K562 (cell line): ENCODE results near the gene C4orf17. TPM values are rescaled to one million over a fixed set of nuclear protein-coding genes. Genes with fewer than 3 reads are reported as not detected.
A peak's percentile ranks its signal among the peaks of the same experiment; 100 is the strongest.

ENCODE experiments used
- ATAC-seq: fragments of 200-7000 bp; cut with Tn5 transposase; 3 replicates; pipeline ENCODE4 v1.9.1; 2020; ENCODE audit warnings: moderate library complexity
- BruUV-seq: library from RNA; stranded (reverse); fragments of 400-500 nt; replicated peaks from 2 replicates; lab custom pipeline; 2021; lab: Mats Ljungman, UMichigan
- CTCF ChIA-PET: fragments of 300-600 bp; formaldehyde crosslinking; extraction: SDS; loops from one replicate; lab custom pipeline; 2021; ENCODE audit warnings: low intra/inter-chr PET ratio; lab: Yijun Ruan, JAX
- POLR2A ChIA-PET: fragments of 300-600, 350-650 bp; sonication (Branson Sonifier 250); formaldehyde crosslinking; extraction: SDS; loops from one replicate; lab custom pipeline; 2021; ENCODE audit warnings: antibody characterized with exemption, inconsistent platforms; lab: Yijun Ruan, JAX
- DNase-seq, 4 experiments: peaks; one replicate each; pipeline versions ENCODE4 v3.0.0 to v3.0.0-alpha.2; 2011 to 2018; ENCODE audit warnings: low spot score in 3 of 4, mixed read lengths in 3 of 4; ENCODE audit errors: extremely low read depth in 1 of 4
- FAIRE-seq: peaks from 2 replicates; lab custom pipeline; 2011; peaks lifted over from hg19 to GRCh38; lab: Jason Lieb, UNC
- H2AFZ ChIP-seq: 2 replicates; pipeline ENCODE4 v1.6.0; 2011; ENCODE audit warnings: low read depth, low read length, control low read depth, inconsistent platforms
- H3K27ac ChIP-seq: fragments of 200-600 bp; 3 replicates; pipeline ENCODE4 v1.8.0; 2011; ENCODE audit warnings: low read depth, mild to moderate bottlenecking, control low read depth, inconsistent platforms, low read length, moderate library complexity, mixed read lengths; ENCODE audit errors: extremely low read depth
- H3K27me3 ChIP-seq, 2 experiments: fragments of 300-600 bp in 1 of 2; 2 replicates in 1 of 2; 3 replicates in 1 of 2; pipeline versions ENCODE4 v1.6.0 to v1.8.0; 2011; ENCODE audit warnings: inconsistent platforms in 2 of 2, low read length in 2 of 2, mild to moderate bottlenecking in 1 of 2, mixed read lengths in 1 of 2, moderate library complexity in 1 of 2; ENCODE audit not compliant: control insufficient read depth in 2 of 2, insufficient read depth in 2 of 2
- H3K36me3 ChIP-seq: fragments of 300-600 bp; 3 replicates; pipeline ENCODE4 v1.8.0; 2011; ENCODE audit warnings: mild to moderate bottlenecking, low read length, inconsistent platforms; ENCODE audit not compliant: control insufficient read depth, insufficient read depth
- H3K4me1 ChIP-seq, 2 experiments: fragments of 200-600 bp in 1 of 2; replicated peaks in 1 of 2; 2 replicates in 1 of 2; 3 replicates in 1 of 2; pipeline versions ENCODE4 v1.5.1 to v1.8.0; 2011; ENCODE audit warnings: inconsistent platforms in 2 of 2, low read length in 2 of 2, mild to moderate bottlenecking in 1 of 2, mixed read lengths in 1 of 2, moderate library complexity in 1 of 2; ENCODE audit not compliant: control insufficient read depth in 2 of 2, insufficient read depth in 2 of 2
- H3K4me2 ChIP-seq: 2 replicates; pipeline ENCODE4 v1.6.1; 2011; ENCODE audit warnings: low read length, control low read depth, inconsistent platforms, mixed read lengths; ENCODE audit not compliant: insufficient read depth
- H3K4me3 ChIP-seq: fragments of 200-600 bp; sonication (generic), shearing (Covaris generic); 2 replicates; pipeline ENCODE4 v1.5.1; 2016; ENCODE audit warnings: control low read depth, inconsistent platforms
- H3K79me2 ChIP-seq: fragments of 200-600 bp; 3 replicates; pipeline ENCODE4 v1.8.0; 2011; ENCODE audit warnings: low read length, inconsistent platforms; ENCODE audit not compliant: control insufficient read depth, insufficient read depth
- H3K9ac ChIP-seq, 2 experiments: 2 replicates each; pipeline versions ENCODE4 v1.6.0 to v1.6.1; 2011; ENCODE audit warnings: low read depth in 2 of 2, low read length in 2 of 2, control low read depth in 1 of 2, inconsistent platforms in 1 of 2, mild to moderate bottlenecking in 1 of 2, mixed read lengths in 1 of 2; ENCODE audit not compliant: insufficient read depth in 1 of 2
- H3K9me1 ChIP-seq: one replicate; pipeline ENCODE4 v1.6.0; 2011; ENCODE audit warnings: inconsistent platforms, mild to moderate bottlenecking, low read length, moderate library complexity; ENCODE audit not compliant: control insufficient read depth, insufficient read depth
- H3K9me3 ChIP-seq: replicated peaks from 2 replicates; pipeline ENCODE4 v1.5.1; 2011; ENCODE audit warnings: low read depth, low read length, inconsistent platforms; ENCODE audit not compliant: control insufficient read depth, insufficient read depth
- H4K20me1 ChIP-seq: replicated peaks from 2 replicates; pipeline ENCODE4 v1.6.1; 2011; ENCODE audit warnings: low read length, inconsistent platforms, mixed read lengths; ENCODE audit not compliant: control insufficient read depth, insufficient read depth
- FIP1L1 ChIP-seq: fragments of 200-400 bp; formaldehyde crosslinking; IDR thresholded peaks from 2 replicates; pipeline ENCODE4 v1.6.1; 2018; ENCODE audit warnings: mild to moderate bottlenecking, low read depth, low read length; ENCODE audit not compliant: poor library complexity, severe bottlenecking
- L3MBTL2 ChIP-seq: fragments of 450-650 bp; IDR thresholded peaks from 2 replicates; pipeline ENCODE4 v1.6.1; 2016; ENCODE audit warnings: mild to moderate bottlenecking, moderate library complexity
- SP2 ChIP-seq: IDR thresholded peaks from 2 replicates; pipeline ENCODE4 v1.6.1; 2011; ENCODE audit warnings: mild to moderate bottlenecking, low read depth, low read length, moderate library complexity; ENCODE audit not compliant: poor library complexity, severe bottlenecking; ENCODE audit errors: extremely low read depth
- ZC3H11A ChIP-seq: IDR thresholded peaks from 2 replicates; pipeline ENCODE4 v1.6.1; 2012; ENCODE audit warnings: low read depth, low read length, improper control_type of control experiment
- WGBS: fragments of 100-300 bp; shearing (Covaris generic); methylation state at CpG from one replicate; pipeline ENCODE4 v1.1.6; 2016; ENCODE audit warnings: low coverage, mixed read lengths; ENCODE audit not compliant: insufficient coverage; ENCODE audit errors: missing lambda C conversion rate; 5-methylcytosine and 5-hydroxymethylcytosine counted together
- in situ Hi-C: fragments of 300-500 bp; cut with MboI; formaldehyde crosslinking; loops from 4 replicates; pipeline ENCODE4 v1.15.0; 2018; ENCODE audit warnings: inconsistent platforms, mixed read lengths
- intact Hi-C: fragments of 100-400 bp; cut with micrococcal nuclease; formaldehyde crosslinking; loops from 2 replicates; pipeline ENCODE4 v1.14.2; 2022
- polyA plus RNA-seq, 8 experiments: library from polyadenylated mRNA; depleted of rRNA in 4 of 8; stranded (reverse) in 5 of 8; unstranded in 3 of 8; fragments of >200 nt; fragmentation: Nextera tagmentation in 2 of 8; fragmentation: Illumina TruSeq in 1 of 8; extraction: Ambion mirVana in 2 of 8; extraction: Trizol in 1 of 8; gene quantifications; 2 replicates each; pipeline versions ENCODE4 v1.2.1 to v1.2.3, GENCODE V29; 2011 to 2014; ENCODE audit warnings: inconsistent platforms in 1 of 8, missing spikeins in 1 of 8
- total RNA-seq, 7 experiments: library from RNA; depleted of rRNA in 6 of 7; stranded (reverse); fragments of >200 nt in 6 of 7; fragmentation: Illumina TruSeq in 2 of 7; extraction: Trizol in 2 of 7; gene quantifications; 2 replicates each; pipeline versions ENCODE4 v1.2.1 to v1.2.3, GENCODE V29; 2011 to 2021; ENCODE audit warnings: low replicate concordance in 1 of 7
- TF ChIP-seq, protein P1 (sequence below): sonication (generic); formaldehyde crosslinking; IDR thresholded peaks from 2 replicates; pipeline ENCODE4 v1.4.0; 2020; ENCODE audit warnings: mild to moderate bottlenecking, missing genetic modification reagents

Gene C4orf17
- total and polyA plus RNA-seq, 9 of the 15 experiments (the other 6 are each of a cell fraction or from before 2014, with no cell fraction given): not detected

DNA sequence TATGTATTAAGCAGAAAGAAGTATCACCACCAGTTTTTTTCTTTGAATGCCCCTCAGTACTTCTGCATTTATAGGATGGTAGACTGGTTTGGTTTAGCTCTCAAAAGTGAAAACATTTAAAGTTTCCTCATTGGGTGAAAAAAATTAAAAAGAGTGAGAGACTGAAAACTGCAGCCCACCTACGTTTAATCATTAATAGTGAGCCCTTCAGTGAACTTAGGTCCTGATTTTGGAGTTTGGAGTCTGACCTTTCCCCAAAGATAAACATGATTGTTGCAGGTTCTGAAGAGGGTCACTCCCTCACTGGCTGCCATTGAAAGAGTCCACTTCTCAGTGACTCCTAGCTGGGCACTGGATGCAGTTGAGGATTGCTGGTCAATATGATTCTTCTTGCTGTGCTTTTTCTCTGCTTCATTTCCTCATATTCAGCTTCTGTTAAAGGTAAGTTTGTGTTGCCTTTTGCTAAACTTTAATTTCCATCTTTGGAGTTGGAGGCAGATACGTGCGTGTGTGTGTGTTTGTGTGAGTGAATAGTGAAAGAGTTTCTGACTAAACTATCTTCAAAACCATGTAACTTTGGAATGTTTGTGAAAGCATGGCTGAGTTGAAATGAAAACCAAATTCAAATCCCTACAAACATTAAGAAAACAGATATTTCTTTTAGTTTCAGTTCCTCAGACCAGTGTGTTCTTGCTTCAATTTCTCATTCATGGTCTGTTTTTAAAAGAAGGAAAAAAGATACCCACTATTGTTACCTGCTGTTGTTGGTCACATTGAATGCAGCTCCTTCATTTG lies 63.9 kb downstream of the C4orf17 start, which contains the start of gene MTTP:
Gene MTTP, plus strand, starts transcription at position 295 of the 795 bp plus-strand sequence. Its CDS starts 86 bp downstream, at position 381.
- no peak within 1 kb of the TSS for H3K9ac ChIP-seq
- peaks cover 0 to 4% of the 10 kb centered on the region in 2 experiments; a peak in 1 of 5 replicates for H3K27me3 ChIP-seq
- no peak for DNase-seq
- peak within 1 kb of the TSS; percentile 38; the same call in 1 of the 2 replicates for H2AFZ ChIP-seq
- no peaks in the 10 kb centered on the region for H3K9me3 ChIP-seq
- no peaks in the 10 kb centered on the region for H3K4me1 ChIP-seq
- ATAC-seq: no peak
- H3K27ac ChIP-seq: no peak within 1 kb of the TSS
- H4K20me1 ChIP-seq: no peaks in the 10 kb centered on the region
- in situ Hi-C loops: no loop called here
- no peaks in the 10 kb centered on the region for H3K9me1 ChIP-seq
- H3K79me2 ChIP-seq: no peaks in the 10 kb centered on the region
- H3K4me2 ChIP-seq: no peak within 1 kb of the TSS
- no TSS peak for BruUV-seq
- CTCF ChIA-PET: no interaction called here
- no peak for FAIRE-seq
- TF ChIP-seq, protein P1, sequence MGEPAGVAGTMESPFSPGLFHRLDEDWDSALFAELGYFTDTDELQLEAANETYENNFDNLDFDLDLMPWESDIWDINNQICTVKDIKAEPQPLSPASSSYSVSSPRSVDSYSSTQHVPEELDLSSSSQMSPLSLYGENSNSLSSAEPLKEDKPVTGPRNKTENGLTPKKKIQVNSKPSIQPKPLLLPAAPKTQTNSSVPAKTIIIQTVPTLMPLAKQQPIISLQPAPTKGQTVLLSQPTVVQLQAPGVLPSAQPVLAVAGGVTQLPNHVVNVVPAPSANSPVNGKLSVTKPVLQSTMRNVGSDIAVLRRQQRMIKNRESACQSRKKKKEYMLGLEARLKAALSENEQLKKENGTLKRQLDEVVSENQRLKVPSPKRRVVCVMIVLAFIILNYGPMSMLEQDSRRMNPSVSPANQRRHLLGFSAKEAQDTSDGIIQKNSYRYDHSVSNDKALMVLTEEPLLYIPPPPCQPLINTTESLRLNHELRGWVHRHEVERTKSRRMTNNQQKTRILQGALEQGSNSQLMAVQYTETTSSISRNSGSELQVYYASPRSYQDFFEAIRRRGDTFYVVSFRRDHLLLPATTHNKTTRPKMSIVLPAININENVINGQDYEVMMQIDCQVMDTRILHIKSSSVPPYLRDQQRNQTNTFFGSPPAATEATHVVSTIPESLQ (CRISPR knock-in tag): no peak
- TF ChIP-seq SP2 (no peak), ZC3H11A (no peak), FIP1L1 (no peak), L3MBTL2 (no peak)
- 13% methylated on average over 3 of the region's 3 CpGs for WGBS
- POLR2A ChIA-PET: interaction anchor here (0.6 to 1.0 kb wide), 2 partner anchors 11 to 18 kb away, joined by 3 to 4 read pairs; partner anchors contain the start of gene TRMT10A
- intact Hi-C loops: no loop called here
- no peaks in the 10 kb centered on the region for H3K36me3 ChIP-seq
- no peak within 1 kb of the TSS for H3K4me3 ChIP-seq
